B cell (primary cell): ENCODE results near the gene HES1.

ENCODE experiments used
- EZH2 ChIP-seq: IDR thresholded peaks from 2 replicates; pipeline ENCODE4 v1.6.1; 2012; ENCODE audit warnings: borderline replicate concordance, low read depth, mild to moderate bottlenecking, moderate library complexity, low read length; ENCODE audit not compliant: insufficient read depth, poor library complexity, severe bottlenecking
- TF ChIP-seq, protein P1 (sequence below): fragments of 200-600 bp; IDR thresholded peaks from one replicate; pipeline ENCODE4 v1.8.0; 2022; ENCODE audit warnings: antibody characterized with exemption, mild to moderate bottlenecking

DNA sequence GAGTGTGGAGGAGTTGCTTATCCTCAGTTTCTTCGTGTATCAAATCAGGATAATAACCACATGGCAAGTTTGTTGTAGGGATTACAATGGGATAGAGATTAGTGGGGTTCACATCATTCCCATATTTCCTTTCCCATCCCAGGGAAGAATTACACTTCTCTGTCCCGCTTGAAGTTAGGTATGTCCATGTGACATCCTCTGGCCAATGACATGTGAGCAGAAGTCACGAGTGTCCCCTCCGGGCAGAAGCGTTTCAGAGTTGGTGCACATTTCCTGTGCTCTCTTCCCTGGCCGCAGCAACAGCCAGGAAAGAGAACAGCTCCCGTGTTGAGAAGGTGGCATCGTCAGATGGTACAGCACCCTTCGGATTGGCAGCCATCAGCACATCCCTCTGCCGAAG, 36.7 kb upstream of the HES1 start:
- TF ChIP-seq, protein P1, sequence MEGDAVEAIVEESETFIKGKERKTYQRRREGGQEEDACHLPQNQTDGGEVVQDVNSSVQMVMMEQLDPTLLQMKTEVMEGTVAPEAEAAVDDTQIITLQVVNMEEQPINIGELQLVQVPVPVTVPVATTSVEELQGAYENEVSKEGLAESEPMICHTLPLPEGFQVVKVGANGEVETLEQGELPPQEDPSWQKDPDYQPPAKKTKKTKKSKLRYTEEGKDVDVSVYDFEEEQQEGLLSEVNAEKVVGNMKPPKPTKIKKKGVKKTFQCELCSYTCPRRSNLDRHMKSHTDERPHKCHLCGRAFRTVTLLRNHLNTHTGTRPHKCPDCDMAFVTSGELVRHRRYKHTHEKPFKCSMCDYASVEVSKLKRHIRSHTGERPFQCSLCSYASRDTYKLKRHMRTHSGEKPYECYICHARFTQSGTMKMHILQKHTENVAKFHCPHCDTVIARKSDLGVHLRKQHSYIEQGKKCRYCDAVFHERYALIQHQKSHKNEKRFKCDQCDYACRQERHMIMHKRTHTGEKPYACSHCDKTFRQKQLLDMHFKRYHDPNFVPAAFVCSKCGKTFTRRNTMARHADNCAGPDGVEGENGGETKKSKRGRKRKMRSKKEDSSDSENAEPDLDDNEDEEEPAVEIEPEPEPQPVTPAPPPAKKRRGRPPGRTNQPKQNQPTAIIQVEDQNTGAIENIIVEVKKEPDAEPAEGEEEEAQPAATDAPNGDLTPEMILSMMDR: no peak
- TF ChIP-seq EZH2: no peak
